OCI-LY3 (cell line): ENCODE results near the gene MMP23B.
A peak's percentile ranks its signal among the peaks of the same experiment; 100 is the strongest.

Experiments used
- H2AFZ ChIP-seq: fragments of 200-600, 300-600 bp; shearing (Covaris generic); 2 replicates; pipeline ENCODE4 v1.6.0; 2014; ENCODE audit warnings: antibody characterized with exemption, low read depth, low read length
- H3K27ac ChIP-seq: fragments of 200-600, 300-600 bp; sonication (generic); 2 replicates; pipeline ENCODE4 v1.5.1; 2014; ENCODE audit warnings: mild to moderate bottlenecking, low read length, moderate library complexity, mixed read lengths
- H3K27me3 ChIP-seq: fragments of 200-600, 300-600 bp; sonication (generic); 2 replicates; pipeline ENCODE4 v1.6.1; 2014; ENCODE audit warnings: low read depth, low read length, mixed read lengths
- H3K36me3 ChIP-seq: fragments of 200-600, 300-600 bp; sonication (generic); replicated peaks from 2 replicates; pipeline ENCODE3; 2014; ENCODE audit warnings: low read depth, low read length, mixed read lengths
- H3K4me1 ChIP-seq: fragments of 300-600, 200-600 bp; sonication (generic); 2 replicates; pipeline ENCODE4 v1.6.1; 2014; ENCODE audit warnings: low read length, mixed read lengths
- H3K4me2 ChIP-seq: fragments of 200-600, 300-600 bp; sonication (generic); 2 replicates; pipeline ENCODE4 v1.6.1; 2014; ENCODE audit warnings: low read length, mixed read lengths
- H3K4me3 ChIP-seq: fragments of 300-600, 200-600 bp; sonication (generic); 2 replicates; pipeline ENCODE4 v1.5.1; 2014; ENCODE audit warnings: antibody characterized with exemption, mild to moderate bottlenecking, low read length, moderate library complexity
- H3K79me2 ChIP-seq: fragments of 300-600, 200-600 bp; shearing (Covaris generic); 2 replicates; pipeline ENCODE4 v1.6.1; 2014; ENCODE audit warnings: mild to moderate bottlenecking, low read length, mixed read lengths
- H3K9ac ChIP-seq: fragments of 300-600, 200-600 bp; shearing (Covaris generic); 2 replicates; pipeline ENCODE4 v1.6.0; 2014; ENCODE audit warnings: mild to moderate bottlenecking, low read length, moderate library complexity
- H3K9me3 ChIP-seq: fragments of 200-600, 300-600 bp; shearing (Covaris generic); 2 replicates; pipeline ENCODE4 v1.6.1; 2014; ENCODE audit warnings: low read length, mixed read lengths; ENCODE audit not compliant: insufficient read depth
- H4K20me1 ChIP-seq: fragments of 200-600, 300-600 bp; sonication (generic); 2 replicates; pipeline ENCODE4 v1.6.1; 2016; ENCODE audit warnings: low read length, mixed read lengths; ENCODE audit not compliant: insufficient read depth
- CTCF ChIP-seq: fragments of 200-600, 300-600 bp; sonication (generic); IDR thresholded peaks from 2 replicates; pipeline ENCODE4 v1.5.1; 2014; ENCODE audit warnings: antibody characterized with exemption, low read length, low read depth
- EZH2phosphoT487 ChIP-seq: fragments of 200-600 bp; shearing (Covaris generic); IDR thresholded peaks from 2 replicates; pipeline ENCODE4 v1.6.1; 2018; ENCODE audit warnings: antibody characterized with exemption, mixed run types, low read depth

The MMP23B gene

DNA sequence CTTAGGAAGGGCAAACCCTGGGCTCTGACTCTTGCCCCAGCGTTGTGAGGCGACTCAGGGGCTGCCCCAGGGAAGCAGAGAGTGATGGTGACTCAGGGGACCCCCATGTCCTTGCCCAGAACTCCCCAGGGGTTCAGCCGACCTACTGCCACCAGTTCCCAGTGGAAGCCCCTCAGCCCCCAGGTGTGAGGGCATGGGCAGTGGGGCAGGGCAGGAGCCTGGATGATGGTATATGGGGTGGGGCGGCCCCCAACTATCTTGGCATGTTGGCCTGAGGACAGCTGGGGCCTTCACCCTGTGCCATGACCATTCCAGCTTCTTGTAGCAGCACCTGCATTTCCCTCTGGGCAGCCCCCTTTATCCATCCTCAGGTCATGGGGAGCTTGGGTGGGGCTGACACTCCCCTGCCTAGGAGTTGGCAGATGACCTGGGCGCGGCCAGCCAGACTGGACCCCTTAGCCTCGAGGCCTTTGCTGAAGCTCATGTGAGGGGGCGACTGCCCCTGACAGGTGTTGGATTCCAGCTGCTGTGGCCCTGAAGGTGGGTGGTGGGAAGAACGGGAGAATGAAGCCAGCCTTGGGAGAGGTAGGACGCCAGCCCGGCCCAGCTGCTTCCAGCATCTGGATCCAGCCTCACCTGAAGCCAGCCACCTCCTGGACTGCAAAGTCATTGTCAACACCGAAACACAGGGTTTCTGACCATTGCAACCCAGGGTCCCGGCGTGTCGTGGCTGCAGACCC, 30.2 kb upstream of the MMP23B start:
- Histone ChIP-seq H3K4me1 (peaks cover 36% of the 10 kb centered on the region), H3K27ac (no peak overlapping the region), H3K4me2 (peak overlapping the region; percentile 78)

DNA sequence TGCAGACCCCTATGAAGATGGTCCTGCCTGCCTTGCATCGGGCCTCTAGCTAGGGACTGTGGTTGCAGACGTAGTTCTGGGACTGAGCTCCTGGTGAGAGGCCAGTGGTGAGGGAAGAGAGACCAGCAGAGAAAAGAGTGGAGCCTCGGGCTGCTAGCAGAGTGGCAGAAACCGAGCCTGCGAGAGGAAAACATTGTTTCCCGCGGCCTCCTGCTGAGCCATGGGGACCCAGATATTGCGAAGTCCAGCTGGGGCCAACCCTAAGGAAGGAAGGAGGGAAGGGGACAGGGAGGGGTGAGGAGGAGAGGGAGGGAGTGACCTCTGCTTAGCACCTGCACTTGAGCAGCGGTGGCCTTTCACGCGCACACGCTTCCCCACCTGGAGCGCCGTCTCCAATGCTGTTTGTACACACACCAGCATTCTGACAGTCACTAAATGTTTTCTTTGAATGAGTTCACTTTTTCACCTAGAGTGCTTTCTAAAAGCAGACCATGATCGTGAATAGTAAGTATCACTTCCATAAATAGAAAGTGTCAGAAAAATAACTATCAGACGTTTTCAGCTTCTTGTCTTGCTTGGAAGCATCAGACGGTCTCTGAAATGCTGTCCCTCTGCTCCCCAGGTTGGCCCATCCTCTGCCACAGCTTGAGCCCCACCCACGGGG, 29.5 kb upstream of the MMP23B start:
- Histone ChIP-seq H3K79me2 (no peaks in the 10 kb centered on the region), H3K4me3 (peak overlapping the region; percentile 39), H3K4me2 (peak overlapping the region; percentile 78), H2AFZ (peak overlapping the region; percentile 47), H3K9ac (no peak overlapping the region; the same call in 1 of the 2 replicates), H4K20me1 (no peaks in the 10 kb centered on the region), H3K4me1 (peaks cover 37% of the 10 kb centered on the region), H3K27me3 (no peaks in the 10 kb centered on the region), H3K36me3 (no peaks in the 10 kb centered on the region), H3K27ac (peak overlapping the region; percentile 21; the same call in 1 of the 2 replicates), H3K9me3 (no peaks in the 10 kb centered on the region)
- no peak for TF ChIP-seq EZH2phosphoT487
- no peak for TF ChIP-seq CTCF

More for the DNA sequence above, 30.2 kb upstream of the MMP23B start:
- H3K36me3 ChIP-seq = no peaks in the 10 kb centered on the region
- no peak overlapping the region for H3K9ac ChIP-seq
- no peaks in the 10 kb centered on the region for H4K20me1 ChIP-seq
- H3K79me2 ChIP-seq = no peaks in the 10 kb centered on the region
- H3K4me3 ChIP-seq = no peak overlapping the region
- H2AFZ ChIP-seq = no peak overlapping the region
- no peaks in the 10 kb centered on the region for H3K9me3 ChIP-seq
- TF ChIP-seq EZH2phosphoT487 (no peak), CTCF (no peak)
- H3K27me3 ChIP-seq = 0 out of 2 replicates have a peak, but pooled peaks cover 4% of the 10 kb centered on the region

DNA sequence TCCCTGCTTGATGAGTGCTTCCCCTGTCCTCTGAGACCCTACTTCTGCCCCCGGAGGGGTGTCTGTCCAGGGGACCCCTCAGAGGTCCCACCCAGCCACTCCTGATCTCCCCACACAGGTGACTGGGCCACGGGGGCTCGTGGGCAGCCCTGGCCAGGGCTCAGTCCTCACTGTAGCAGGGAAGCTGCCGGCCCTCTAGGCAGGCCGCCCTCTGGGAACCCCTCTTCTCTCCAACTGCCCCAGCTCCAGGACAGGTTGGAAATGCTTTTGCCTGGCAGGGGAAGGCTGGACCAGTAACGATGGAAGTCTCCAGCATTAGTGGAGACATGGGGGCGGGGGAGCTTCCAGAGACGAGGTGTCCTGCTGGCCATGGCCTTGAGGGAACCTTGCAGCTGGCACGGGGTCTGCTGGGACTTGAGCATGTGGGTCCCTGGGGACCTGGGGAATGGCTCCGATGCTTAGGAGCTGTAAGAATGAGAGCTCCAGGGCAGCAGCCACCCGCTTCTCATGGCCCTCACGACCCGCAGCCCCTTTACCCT, 28.9 kb upstream of the MMP23B start:
- peak overlapping the region; percentile 21; the same call in 1 of the 2 replicates for H3K27ac ChIP-seq
- TF ChIP-seq EZH2phosphoT487 = no peak
- TF ChIP-seq CTCF = no peak
- H3K9ac ChIP-seq = no peak overlapping the region; the same call in 1 of the 2 replicates
- H3K27me3 ChIP-seq = no peaks in the 10 kb centered on the region
- H3K4me2 ChIP-seq = peak overlapping the region; percentile 78
- no peaks in the 10 kb centered on the region for H3K79me2 ChIP-seq
- H4K20me1 ChIP-seq = no peaks in the 10 kb centered on the region
- H2AFZ ChIP-seq = peak overlapping the region; percentile 47
- peak overlapping the region; percentile 39 for H3K4me3 ChIP-seq
- H3K36me3 ChIP-seq = no peaks in the 10 kb centered on the region
- H3K4me1 ChIP-seq = peaks cover 34% of the 10 kb centered on the region
- no peaks in the 10 kb centered on the region for H3K9me3 ChIP-seq

DNA sequence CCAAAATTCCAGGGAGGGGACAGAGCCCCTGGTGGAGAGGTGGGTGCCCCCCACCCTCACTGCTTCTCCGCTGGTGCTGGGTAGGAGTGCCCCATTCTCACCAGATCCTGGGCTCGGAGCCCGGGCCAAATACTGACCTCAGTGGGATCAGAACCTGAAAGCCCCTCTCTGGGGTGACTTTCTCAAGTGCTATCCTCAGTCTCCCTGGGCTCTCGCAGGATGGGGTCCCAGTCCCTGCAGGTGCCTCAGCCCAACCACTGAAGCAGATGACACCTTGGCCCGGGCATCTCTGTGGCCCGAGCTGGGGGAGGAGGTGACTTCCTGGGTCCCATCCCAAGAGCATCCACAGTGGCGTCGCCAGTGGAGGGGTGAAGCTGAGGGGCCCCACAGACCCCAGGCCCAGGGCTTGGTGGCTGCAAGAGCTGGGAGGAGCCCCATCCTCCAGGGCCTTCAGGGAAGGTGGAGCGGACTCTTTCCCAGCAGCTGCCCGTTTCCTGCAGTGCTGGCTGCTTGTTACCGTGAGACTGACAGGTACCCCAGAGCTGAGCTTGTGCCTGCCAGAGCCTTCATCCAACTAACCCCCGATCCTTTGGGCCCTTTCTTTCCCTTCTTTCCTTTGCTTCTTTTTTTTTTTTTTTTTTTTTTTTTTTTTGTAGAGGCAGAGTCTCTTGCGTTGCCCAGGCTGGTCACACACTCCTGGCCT, 28.2 kb upstream of the MMP23B start:
- Histone ChIP-seq H3K9ac (no peak overlapping the region), H3K9me3 (no peaks in the 10 kb centered on the region), H3K79me2 (no peaks in the 10 kb centered on the region), H3K4me2 (peak overlapping the region; percentile 78), H3K27ac (no peak overlapping the region), H3K27me3 (no peaks in the 10 kb centered on the region), H3K4me1 (peaks cover 33% of the 10 kb centered on the region), H3K36me3 (no peaks in the 10 kb centered on the region), H2AFZ (0 out of 2 replicates have a peak overlapping the region, but pooled peaks have one; percentile 14), H4K20me1 (no peaks in the 10 kb centered on the region), H3K4me3 (peak overlapping the region; percentile 39)
- TF ChIP-seq EZH2phosphoT487 (no peak), CTCF (no peak)
